ENCODE results near the gene PTPN13.
"Not testable (repeated sequence)": the region's sequence is repeated elsewhere in the genome, so short reads cannot be mapped to it uniquely, and the experiment has no call there.

Gene PTPN13

DNA sequence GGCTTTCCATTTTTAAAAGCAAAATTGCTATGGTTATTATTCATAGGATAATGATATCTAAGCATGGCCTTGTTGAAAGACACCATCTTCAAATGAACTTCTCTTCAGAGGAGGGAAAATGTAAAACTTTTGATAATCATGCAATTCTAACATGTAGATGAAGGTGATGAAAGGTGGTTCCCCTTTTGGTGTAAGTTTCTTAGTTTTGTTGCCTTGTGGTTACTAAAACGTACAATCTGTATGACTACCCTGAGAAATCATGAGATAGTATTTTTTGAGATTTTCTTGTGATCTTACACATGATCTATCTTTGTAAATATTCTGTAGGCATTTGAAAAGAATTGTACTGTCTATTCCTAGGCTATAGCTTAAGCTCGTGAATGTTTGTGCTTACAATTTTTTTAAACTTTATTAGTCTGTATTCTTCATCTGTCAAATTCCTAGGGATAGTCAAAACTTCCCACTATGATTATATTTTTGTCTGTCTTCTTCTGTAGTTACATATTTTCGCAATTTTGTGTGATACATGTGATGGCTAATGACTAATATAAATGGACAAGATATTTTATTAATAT, 47.5 kb downstream of the PTPN13 start:
- no peak for DNase-seq (ENCODE audit: low spot score)

DNA sequence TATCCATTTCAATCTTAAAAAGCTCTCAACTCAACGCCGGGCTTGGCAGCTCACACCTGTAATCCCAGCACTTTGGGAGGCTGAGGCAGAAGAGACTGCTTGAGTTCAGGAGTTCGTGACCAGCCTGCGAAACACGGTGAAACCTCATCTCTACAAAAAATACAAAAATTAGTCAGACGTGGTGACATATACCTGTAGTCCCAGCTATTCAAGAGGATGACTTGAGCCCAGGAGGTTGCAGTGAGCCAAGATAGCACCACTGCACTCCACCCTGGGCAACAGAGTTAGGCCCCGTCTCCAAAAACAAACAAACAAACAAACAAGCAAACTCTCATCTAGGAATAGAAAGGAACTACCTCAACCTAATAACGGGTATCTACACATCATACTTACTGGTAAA, 50.8 kb downstream of the PTPN13 start:
- DNase-seq (ENCODE audit: low spot score), result no peak

DNA sequence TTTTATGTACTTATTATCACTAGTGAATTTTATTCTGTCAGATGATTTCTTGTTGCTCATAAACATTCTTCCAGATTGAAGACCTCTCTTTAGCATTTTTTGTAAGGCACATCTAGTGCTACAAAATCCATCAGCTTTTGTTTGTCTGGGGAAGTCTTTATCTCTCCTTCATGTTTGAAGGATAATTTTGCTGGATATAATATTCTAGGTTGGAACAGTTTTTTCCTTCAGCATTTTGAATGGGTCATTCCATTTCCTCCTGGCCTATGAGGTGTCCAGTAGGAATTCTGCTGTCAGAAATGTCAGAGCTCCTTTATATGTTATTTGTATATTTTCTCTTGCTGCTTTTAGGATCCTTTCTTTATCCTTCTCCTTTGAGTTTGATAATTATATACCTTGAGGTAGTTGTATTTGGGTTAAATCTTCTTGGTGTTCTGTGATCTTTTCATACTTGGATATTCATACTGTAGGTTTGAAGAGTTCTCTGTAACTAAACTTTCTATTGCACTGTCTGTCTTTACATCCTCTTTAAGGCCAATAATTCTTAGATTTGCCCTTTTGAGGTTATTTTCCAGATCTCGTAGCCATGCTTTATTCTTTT, 58.3 kb downstream of the PTPN13 start:
- DNase-seq (ENCODE audit: low spot score), result no peak

DNA sequence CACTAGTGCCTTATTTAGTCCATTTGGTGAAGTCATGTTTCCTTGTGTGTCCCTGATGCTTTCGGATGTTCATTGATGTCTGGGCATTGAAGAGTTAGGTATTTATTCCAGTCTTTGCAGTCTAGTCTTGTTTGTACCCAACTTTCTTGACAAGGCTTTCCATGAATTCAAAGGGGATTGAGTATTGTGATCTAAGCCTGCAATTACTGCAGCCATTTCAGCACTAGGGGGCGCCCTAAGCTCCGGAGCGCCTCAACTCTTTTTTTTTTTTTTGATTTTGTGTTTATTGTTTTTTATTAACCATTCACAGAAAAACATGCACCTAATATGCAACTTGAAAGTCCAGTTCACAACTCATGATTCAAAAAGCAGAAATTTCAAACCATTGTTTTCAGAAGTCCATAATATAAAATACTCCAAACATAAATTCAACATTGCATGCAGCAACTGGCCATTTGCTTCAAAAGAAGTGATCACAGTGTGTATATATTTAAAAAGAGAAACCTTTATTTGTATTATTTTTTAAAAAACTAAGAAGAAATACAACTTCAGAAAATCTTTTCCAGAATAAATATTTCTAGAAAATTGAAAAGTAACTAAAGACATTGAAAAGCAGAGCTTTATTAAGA, 59.2 kb downstream of the PTPN13 start:
- DNase-seq (ENCODE audit: low spot score), result peak; percentile 6

DNA sequence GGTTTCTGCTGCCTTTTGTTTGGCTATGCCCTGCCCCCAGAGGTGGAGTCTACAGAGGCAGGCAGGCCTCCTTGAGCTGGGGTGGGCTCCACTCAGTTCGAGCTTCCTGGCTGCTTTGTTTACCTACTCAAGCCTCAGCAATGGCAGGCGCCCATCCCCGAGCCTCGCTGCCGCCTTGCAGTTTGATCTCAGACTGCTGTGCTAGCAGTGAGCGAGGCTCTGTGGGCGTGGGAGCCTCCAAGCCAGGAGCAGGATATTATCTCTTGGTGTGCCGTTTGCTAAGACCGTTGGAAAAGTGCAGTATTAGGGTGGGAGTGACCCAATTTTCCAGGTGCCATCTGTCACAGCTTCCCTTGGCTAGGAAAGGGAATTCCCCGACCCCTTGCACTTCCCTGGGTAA, 62.7 kb downstream of the PTPN13 start:
- DNase-seq (ENCODE audit: low spot score), result not testable (repeated sequence)

DNA sequence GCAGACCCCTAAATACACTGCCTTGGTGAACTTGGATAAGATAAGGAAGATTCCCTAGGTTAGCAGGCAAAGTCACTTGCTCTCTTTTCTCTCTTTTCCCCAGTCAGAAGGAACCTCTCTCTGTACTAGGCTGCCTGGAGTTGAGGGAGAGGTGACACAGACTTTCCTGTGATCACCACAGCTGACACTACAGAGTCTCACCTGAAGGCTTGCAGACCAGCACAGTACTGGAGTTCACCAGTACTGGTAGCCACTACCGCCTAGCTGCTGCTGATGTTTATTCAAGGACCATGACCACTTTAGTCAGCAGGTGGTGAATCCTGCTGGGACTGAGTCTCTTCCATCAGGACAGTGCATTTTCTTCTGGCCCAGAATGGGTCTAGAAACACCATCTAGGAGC, 63.3 kb downstream of the PTPN13 start:
- DNase-seq (ENCODE audit: low spot score), result no peak

DNA sequence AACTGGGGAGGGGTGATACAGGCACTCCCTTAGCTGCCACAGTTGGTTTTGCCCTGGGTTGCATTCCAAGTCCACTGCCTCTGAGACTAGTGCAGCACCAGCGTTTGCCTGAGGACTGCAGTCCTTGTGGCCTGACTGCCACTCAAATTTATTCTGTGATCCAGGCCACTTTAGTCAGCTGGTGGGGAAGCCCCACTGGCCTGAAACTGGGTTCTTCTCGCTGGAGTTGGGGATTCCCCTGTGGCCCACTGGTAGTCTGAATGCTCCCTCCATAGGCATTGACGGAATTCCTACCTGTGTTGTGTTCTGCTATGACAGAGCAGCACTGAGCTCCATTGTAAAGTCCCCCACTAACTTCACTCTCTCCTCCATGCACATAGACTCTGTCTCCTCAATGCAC, 63.8 kb downstream of the PTPN13 start:
- no peak for DNase-seq (ENCODE audit: low spot score)

DNA sequence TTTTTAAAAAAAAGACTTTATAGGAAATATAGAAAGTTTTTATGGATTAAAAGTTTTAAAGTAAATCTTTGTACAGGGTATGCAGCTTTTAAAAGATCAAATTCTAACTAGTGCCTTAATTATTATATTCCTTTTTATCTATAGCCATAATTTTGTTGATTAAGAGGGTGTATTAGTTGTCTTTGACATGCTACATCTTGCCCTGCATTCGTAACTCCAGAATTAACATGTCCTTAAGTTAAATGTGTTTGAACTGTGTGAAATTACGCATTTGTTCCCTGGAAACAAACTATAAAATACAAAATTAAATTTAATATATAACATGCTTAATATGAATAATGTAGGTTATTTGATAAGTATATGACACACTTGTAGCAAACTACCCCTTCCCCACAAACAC, 66.3 kb downstream of the PTPN13 start:
- no peak for DNase-seq (ENCODE audit: low spot score)

DNA sequence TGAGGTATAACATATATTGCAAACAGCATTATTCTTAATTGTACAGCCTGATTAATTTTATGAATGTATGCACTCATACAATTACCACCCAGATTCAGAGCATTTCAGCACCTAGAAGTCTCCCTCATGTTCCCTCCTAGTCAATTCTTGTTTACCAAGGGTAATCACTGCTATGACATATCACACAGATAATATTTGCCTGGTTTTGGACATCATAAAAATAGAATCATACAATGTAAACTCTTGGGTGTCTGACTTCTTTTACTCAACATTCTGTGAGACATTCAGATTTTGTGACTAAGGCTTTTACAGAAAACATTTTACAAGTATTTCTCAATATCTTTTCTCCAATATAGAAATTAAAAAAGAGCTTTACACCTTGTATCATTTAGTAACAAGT, 66.9 kb downstream of the PTPN13 start:
- DNase-seq (ENCODE audit: low spot score), result no peak

DNA sequence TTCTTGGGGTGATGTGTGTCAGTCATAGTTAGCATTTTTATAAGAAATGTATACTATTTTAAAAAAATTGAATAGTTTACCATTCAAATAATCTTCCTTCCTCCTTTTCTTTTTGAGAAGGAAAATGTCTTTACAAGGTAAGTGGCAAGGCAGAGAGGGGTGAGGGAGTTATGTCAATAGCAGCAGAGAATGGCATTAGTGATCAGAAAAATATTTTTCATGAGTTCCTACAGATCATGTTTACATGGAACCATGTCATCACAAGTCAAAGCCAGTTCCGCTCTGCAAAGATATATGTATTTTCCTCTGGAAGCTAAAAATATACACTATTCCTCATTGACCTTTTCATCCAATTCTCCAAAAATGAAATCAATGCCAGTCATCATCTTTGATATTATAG, 67.3 kb downstream of the PTPN13 start:
- no peak for DNase-seq (ENCODE audit: low spot score)

DNA sequence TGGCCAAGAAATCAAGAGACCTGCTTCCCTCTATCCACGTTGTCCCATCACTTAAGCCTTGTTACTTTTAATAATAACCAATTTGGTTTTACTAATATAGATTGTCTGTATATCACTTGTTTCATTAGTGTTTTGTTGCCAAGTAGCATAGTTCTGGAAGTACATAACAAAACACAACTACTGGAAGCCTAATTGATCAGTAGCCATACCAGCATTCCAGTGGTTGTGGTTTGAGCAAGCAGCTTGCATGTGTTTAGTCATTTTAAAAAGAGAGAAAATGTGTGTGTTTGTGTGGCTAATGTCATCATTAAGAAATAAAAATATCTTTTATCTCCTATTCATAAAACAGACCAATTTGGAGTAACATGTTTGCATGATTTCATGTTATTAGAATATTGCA, 70.8 kb downstream of the PTPN13 start:
- no peak for DNase-seq (ENCODE audit: low spot score)

DNA sequence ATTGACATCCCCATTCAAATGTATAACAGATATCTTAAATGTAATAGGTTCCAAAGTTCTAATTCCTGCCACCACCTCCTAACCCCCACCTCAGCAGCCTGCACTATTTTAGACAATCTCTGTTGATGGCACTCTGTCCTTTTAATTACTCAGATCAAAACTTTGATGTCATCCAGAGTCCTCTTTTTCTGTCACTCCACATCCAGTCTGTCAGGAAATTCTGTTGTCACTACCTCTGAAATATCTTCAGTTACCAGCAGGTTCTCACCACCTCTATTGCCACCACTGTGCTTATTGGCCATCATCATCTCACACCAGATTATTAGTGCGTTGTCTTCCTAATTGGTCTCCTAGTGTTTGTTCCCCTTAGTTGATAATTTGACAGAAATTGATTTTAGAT, 76.2 kb downstream of the PTPN13 start:
- no peak for DNase-seq (ENCODE audit: low spot score)

DNA sequence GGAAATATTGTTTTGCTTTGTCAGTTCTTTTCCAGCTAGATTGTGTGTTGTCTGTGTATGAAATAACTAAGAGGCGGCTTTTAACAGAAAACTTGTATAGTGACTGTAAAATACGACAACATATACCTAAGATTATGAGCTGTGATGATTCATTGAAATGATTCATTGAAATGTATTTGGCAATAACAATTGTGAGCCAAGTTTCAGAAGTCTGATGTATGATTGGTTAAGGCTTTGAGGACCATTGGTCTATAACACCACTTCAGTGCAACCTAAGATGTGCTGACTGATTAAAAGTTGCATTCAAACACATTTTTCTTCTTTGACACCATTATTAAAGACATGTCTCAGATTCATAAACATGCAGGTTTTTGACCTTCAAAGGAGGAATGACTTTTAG, 76.6 kb downstream of the PTPN13 start:
- DNase-seq (ENCODE audit: low spot score), result no peak

DNA sequence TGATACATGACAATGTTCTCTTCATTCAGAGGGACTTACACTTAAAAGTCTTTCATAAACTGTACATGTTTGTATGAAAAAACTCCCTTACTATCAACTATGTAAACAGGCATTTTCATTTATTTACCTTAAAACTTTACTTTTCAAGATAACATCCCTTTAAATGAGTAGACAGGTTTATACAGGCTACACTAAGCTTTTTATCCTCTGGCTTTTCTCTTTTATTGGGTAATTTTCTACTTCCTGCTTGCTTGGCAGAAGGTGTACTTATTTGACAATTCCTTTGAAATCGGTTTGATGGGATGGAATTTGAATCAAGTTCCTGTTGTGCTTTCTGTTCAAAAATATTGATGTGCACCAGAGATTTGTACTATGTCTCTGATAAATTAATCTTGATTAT, 81.4 kb downstream of the PTPN13 start:
- DNase-seq (ENCODE audit: low spot score), result no peak

DNA sequence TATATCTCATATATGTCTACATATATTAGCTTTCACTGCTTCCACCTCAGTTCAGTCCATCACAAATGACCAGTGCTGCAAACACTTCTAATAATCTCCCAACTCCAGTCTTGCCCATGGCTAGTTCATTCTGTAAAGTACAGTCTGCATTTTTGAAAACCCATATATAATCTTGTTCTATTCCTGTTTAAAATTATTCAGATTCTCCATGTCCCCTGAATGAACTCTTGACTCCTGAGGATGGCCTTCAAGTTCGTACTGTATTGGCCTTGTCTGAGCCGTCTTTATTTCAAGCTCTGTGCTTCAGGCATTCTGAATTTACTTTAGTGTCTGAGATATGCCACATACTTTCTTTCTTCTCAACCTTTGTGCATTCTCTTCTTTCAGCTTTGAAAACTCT, 84.7 kb downstream of the PTPN13 start:
- no peak for DNase-seq (ENCODE audit: low spot score)

DNA sequence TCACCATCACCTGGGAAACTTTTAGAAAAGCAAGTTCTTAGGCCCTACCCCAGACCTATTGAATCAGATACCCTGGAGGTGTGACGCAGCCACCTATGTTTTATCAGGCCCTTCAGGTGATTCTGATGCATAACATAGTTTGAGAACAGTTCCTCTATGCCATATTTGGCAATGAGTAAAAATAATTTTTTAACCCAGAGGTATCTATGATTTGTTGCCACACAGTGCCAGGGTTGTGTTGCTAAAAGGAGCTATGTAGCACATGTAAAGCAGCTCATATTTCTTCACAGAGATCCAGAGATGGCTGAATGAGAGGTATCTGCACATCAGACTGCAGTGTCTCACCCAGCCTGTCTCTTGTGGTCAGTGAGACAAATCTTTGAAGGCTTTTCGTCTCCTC, 85.3 kb downstream of the PTPN13 start:
- no peak for DNase-seq (ENCODE audit: low spot score)

DNA sequence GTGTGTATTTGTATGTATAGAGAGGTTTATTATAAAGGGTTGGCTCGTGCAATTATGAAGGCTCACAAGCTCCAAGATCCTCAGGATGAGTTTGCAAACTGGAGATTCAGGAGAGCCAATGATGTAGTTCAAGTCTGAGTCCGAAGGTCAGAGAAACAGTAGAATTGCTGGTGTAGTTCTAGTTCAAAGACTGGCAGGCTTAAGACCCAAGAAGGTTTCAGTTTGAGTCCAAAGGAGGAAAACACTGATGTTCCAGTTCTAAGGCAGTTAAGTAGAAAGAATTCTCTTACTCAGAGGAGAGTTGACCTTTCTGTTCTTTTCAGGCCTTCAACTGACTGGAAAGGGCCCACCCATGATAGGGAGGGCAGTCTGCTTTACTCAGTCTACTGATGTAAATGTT, 89.1 kb downstream of the PTPN13 start:
- DNase-seq (ENCODE audit: low spot score), result no peak

DNA sequence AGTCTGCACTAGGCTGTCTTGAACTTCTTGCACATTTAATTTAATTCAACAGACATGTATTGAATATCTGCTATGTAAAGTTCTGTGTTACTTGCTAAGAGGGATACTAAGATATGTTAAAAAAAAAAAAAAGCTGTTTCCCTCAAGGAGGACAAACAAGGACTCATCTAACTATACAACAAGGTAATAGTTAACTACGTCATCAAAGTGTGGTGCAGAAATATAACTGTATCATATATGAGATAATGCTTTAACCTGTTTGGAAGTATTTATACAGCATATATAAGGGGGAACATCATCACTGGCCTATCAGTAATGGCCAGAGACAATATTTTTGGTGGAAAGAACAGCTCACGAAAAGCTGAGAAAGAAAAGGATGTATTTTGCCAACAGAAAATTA, 89.9 kb downstream of the PTPN13 start:
- DNase-seq (ENCODE audit: low spot score), result no peak

DNA sequence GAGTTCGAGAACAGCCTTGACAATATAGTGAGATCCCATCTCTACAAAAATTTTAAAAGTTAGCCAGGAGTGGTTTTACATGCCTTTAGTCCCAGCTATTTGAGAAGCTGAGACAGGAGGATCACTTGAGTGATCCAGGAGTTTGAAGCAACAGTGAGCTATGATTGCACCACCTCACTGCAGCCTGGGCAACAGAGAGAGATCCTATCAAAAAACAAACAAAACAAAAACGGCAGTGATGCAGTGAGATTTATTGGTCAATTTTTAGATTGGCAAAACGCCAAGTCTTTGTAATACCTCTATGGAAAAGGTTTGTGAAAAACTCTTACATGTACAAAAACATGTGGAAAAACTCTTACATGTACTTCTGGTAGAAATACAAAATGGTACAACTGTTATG, 91.3 kb downstream of the PTPN13 start:
- DNase-seq (ENCODE audit: low spot score), result no peak

DNA sequence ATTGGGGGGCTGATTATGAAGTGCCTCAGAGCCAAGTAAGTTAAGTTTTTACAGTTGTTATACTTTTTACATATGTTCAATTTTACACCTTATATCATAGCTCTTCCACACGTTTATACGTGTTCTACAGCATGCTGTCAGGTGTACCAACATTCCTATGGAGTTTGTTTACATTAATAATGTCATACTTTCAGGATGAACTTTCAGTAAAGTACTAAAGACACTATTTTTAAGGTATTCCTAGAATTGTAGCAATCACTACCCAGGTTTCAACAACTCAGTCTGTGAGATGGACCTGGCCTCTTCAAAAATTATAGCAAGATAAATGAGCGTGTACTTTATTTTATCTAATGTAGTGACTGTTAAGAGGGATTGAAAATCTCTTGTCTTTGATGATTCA, 92.6 kb downstream of the PTPN13 start:
- DNase-seq (ENCODE audit: low spot score), result no peak

DNA sequence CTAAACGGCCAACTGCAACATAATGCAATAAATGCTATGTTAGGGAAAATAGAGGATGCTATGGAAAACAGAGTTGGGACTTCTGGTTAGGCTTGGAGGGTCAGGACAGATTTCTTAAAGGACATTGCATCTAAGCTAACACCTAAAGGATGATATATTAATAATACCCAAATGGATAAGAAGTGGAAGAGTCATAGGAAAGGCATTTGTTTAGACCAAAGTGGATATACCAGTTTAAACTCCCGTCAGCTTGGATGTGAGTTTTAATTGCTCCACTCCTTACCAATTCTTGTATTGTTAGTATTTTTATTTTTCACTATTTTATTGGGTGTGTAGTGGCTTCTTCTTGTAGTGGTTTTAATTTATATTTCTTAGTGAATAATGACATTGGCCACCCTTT, 93.9 kb downstream of the PTPN13 start:
- DNase-seq (ENCODE audit: low spot score), result no peak

DNA sequence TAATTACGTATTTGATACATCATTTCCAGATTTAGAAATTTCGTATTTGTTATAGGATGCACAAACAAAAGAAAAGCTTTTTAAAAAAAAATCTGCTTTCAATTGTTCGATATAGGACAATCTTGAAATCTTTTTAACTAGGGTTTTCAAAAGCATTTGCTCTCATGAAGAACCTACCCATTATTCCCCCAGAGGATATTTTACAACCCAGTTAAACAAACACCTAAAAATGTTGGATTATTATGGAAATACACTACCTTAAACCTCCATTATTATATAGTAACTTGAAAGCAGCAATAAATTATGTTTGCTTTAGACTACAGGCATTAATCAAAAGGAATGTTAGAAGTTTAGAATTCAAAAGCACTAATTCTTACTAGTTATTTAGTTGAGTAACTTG, 110.5 kb downstream of the PTPN13 start:
- DNase-seq (ENCODE audit: low spot score), result no peak

DNA sequence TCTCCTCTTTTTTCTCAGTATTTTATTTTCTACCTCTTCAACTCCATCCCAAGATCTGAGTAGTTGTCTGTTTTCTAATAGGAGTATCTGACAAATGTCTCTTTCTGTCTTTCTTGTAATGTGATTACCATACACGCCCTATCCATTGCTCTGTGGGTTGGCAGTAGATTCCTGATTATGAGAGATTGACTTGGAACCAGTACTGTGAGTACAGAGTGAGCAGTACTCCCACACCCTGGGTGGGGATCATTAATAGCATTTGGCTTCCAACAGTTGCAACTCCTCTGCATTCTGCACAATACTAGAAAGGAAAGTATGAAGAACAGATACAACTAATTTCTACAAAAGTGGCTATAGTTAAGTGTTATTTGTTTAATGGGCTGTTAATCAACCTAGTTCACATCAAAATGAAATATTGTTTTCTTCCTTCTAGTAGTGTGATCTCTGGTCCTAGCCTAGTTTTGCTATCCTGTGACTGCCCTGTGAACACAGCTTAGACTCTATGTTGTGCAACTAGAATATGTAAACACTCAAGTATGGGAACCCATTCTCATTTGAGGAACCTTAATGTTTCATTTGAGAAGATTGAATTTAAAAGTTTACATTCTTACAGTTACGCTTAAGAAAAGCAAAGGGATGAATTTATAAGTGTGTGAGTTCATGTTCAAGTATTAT, 112.9 kb downstream of the PTPN13 start:
- no peak for DNase-seq (ENCODE audit: low spot score)

DNA sequence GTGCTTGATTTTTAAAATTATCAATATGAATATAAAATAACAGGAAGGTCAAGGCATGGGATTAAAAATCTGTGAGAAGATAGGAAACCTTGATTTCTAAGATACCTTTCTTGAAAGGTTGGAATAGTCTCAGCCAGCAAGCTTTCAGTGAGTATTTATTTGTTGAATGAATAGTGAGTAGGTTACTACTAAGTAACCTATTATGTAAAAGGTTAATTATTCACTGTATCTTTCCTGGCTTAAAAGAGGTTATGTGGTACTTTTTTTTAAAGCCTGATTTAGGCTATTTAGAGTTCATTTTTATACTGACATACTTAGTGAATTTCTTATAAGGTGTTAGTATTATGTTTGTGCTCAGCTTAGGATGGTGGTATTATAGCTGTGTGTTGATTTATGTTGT, 123.5 kb downstream of the PTPN13 start:
- no peak for DNase-seq (ENCODE audit: low spot score)

Measured in COLO829 (cell line).